ENCODE data around the gene KIF1B. TPM values are rescaled to one million over a fixed set of nuclear protein-coding genes. Genes with fewer than 3 reads are reported as not detected.

The KIF1B gene
- total RNA-seq, 1 experiment from 2014 or later, result 57.7 TPM

- Histone ChIP-seq H3K4me1 (ENCODE audit: insufficient read depth, low read length) (no peaks in the 10 kb centered on the region), H3K79me2 (ENCODE audit: insufficient read depth, low read length) (peaks cover 11% of the 10 kb centered on the region), H3K9me3 (ENCODE audit: control insufficient read depth, low read depth, low read length) (no peaks in the 10 kb centered on the region), H3K18ac (ENCODE audit: insufficient read length, low read depth, low read length) (no peak overlapping the region), H2BK5ac (ENCODE audit: insufficient read length, low read length) (no peak overlapping the region), H2BK120ac (ENCODE audit: low read depth, low read length, poor library complexity, severe bottlenecking) (no peak overlapping the region), H3K14ac (ENCODE audit: insufficient read depth, low read length) (no peak overlapping the region), H3K27me3 (ENCODE audit: insufficient read depth, low read length) (no peaks in the 10 kb centered on the region), H3K79me1 (ENCODE audit: insufficient read depth, low read depth, low read length, poor library complexity, severe bottlenecking) (no peaks in the 10 kb centered on the region), H2AFZ (ENCODE audit: low read length) (no peak overlapping the region), H4K8ac (replicated peaks; ENCODE audit: insufficient read length, low read depth, low read length) (no peak overlapping the region), H4K91ac (ENCODE audit: insufficient read length, low read depth, low read length) (no peak overlapping the region), H3K23me2 (ENCODE audit: insufficient read length, low read depth, low read length, poor library complexity, severe bottlenecking) (peaks cover 16% of the 10 kb centered on the region), H2AK5ac (ENCODE audit: insufficient read length, low read length) (no peak overlapping the region), H2BK15ac (ENCODE audit: low read depth, low read length) (no peak overlapping the region), H3K4me2 (ENCODE audit: insufficient read depth, insufficient read length, low read length) (peak overlapping the region; percentile 85), H3K27ac (ENCODE audit: insufficient read length, low read depth, low read length) (no peak overlapping the region), H4K5ac (ENCODE audit: insufficient read length, low read depth, low read length) (no peak overlapping the region), H2BK12ac (ENCODE audit: insufficient read length, low read depth, low read length) (no peak overlapping the region), H3K4ac (ENCODE audit: low read depth, low read length) (no peak overlapping the region), H4K20me1 (ENCODE audit: control insufficient read depth, insufficient read depth, insufficient read length) (no peaks in the 10 kb centered on the region), H3T11ph (ENCODE audit: low read length) (no peak overlapping the region), H3K23ac (ENCODE audit: insufficient read length, low read depth, low read length) (no peak overlapping the region), H3K56ac (ENCODE audit: insufficient read length, low read depth, low read length) (no peak overlapping the region), H2BK20ac (ENCODE audit: low read depth, low read length, poor library complexity, severe bottlenecking) (no peak overlapping the region), H3K9ac (ENCODE audit: extremely low read depth, insufficient read length, low read length) (peak overlapping the region; percentile 84)
- TF ChIP-seq CTCF (conservative IDR thresholded peaks at IDR 0.05), result no peak
- peak overlapping the region; percentile 71 to 97 (median 82); a peak in 6 of 7 replicates for H3K27ac Mint-ChIP-seq
- H3K4me3 Mint-ChIP-seq, result peak overlapping the region; percentile 92 to 95
- no peaks in the 10 kb centered on the region; a peak in 2 of 5 replicates for H3K9me3 Mint-ChIP-seq
- H3K27me3 Mint-ChIP-seq (ENCODE audit: low read depth), result no peaks in the 10 kb centered on the region
- H3K36me3 Mint-ChIP-seq (ENCODE audit: insufficient read depth in 1 of 3, low read depth in 3 of 3), result peaks cover 40 to 57% (median 55%) of the 10 kb centered on the region in 3 experiments
- DNase-seq, result no peak
- WGBS (ENCODE audit: extremely low coverage, insufficient read length, low lambda C conversion rate), result no CpG with 5 or more reads among the region's 8 CpGs
- peaks cover 14 to 18% of the 10 kb centered on the region in 2 experiments for H3K4me1 Mint-ChIP-seq
Observed at GRCh38 chr1:10400013-10400412, 189.6 kb downstream of the KIF1B start.
